Fibroblast of the conjunctiva (primary cell): ENCODE data around the gene FKBP8.

Source experiments
- DNase-seq: peaks from one replicate; pipeline ENCODE4 v3.0.0-alpha.2; 2010; ENCODE audit warnings: low read depth

The FKBP8 gene

DNA sequence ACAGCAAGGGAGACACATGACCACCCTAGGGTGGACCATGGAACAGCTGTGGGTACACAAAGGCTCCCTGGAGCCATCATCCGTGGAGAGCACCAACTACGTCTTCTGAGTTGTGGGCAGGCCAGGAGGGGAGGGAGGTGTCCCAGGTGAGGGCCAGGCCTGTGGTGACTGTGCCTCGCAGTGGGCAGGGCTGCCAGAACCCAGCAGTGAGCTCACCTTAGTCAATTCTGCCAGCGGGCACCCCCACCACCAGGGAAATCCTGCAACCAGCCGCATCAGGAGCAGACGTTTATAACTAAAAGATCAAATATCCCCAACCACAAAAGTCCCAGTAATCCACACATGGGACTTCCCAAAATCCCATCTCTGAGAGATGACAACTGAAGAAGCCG lies 41.1 kb downstream of the FKBP8 start:
- no peak for DNase-seq

- DNase-seq, result no peak
These were observed 41.5 kb downstream of the FKBP8 start for GRCh38 chr19:18501832-18502231.

DNA sequence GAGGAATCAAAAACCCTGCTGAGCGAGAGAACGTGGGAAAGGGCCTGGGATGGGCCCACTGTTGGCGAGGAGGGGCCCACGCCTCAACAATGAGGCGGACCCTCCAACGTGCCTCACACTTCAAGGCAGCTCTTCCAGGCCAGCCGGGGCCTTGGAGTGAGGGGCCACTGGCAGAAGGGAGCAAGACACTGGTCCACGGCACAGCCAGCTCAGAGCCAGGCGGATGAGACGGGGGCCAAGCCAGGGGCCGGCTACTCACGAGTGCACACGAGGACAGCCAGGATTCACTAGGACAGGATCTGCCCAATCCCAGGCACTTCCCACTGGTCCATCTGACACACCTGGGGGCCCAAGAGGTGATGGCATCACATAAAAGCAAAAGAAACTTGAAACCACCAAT lies 42.0 kb downstream of the FKBP8 start:
- DNase-seq, result no peak

DNA sequence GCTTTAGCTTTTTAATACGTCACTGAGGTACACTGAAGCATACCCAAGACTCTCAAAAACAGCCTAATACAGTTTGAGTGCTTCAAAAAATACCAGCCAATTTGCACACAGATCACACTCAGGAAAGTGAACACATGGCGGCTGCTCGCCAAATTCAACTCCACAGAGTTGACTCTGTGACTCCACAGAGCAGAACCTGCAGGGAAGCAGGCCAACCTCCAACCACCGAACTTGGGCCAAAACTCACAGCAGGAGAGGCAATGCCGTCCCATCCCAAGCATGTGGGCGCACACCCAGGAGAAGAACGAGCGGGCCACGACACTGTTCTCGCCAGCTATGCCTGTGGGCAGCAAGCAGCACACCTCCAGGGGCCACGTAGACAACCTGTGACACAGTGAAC lies 42.6 kb downstream of the FKBP8 start:
- no peak for DNase-seq

- DNase-seq, result no peak
These were observed 43.0 kb downstream of the FKBP8 start for GRCh38 chr19:18500376-18500775.

- DNase-seq, result no peak
These were observed 44.2 kb downstream of the FKBP8 start for GRCh38 chr19:18499055-18499775.

DNA sequence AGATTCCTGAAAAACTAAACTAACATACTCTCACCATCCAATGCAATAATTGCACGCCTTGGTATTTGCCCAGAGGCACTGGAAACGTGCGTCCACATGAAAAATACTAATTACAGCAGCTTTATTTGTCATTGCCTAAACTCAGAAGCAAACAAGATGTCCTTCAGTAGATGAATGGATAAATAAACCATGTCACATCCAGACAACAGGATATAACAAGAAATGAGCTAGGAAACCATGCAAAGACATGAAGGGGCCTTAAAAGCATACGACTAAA lies 46.5 kb downstream of the FKBP8 start:
- no peak for DNase-seq

GRCh38 chr19:18496167-18496979 lies 47.0 kb downstream of the FKBP8 start:
- DNase-seq, result no peak

DNA sequence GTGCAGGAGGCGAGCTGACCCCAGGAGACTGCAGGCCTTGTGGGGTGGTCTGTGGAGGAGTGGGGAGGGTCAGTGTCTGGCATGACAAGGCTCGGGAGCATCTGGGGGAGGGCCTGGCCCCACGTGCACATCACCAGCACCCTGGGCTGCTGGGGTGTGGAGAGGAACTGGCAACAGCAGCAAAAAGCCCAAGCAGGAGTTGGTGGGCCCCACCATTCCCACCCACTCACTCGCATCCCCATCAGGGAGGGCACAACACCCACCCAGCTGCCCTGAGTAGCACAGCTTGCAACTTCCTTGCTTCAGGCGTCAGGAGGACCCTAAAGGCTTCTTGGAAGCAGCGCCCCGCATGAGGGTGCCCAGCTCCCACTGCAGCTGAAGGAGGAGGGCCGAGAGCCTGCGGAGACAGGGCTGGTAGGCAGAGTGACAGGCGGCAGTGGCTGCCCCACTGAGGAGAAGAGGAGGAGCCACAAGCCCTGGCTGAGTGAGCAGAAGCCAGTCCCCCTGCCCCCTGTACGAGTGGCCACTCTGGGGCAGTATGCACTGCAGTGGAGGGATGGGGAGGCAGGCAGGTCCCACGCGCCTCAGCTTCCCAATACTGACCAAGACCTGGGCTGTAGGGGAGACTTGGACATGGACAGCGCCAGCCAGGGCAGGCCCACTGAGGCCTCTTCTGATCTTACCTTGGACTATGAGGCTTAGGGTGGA lies 48.0 kb downstream of the FKBP8 start:
- DNase-seq, result no peak

GRCh38 chr19:18494267-18494607 lies 49.1 kb downstream of the FKBP8 start:
- no peak for DNase-seq

GRCh38 chr19:18493440-18494266 lies 49.7 kb downstream of the FKBP8 start:
- no peak for DNase-seq

- no peak for DNase-seq
These were observed 51.1 kb downstream of the FKBP8 start for GRCh38 chr19:18491995-18492953.

- DNase-seq, result no peak
These were observed 52.6 kb downstream of the FKBP8 start for GRCh38 chr19:18490728-18491127.

GRCh38 chr19:18489627-18490184 lies 53.7 kb downstream of the FKBP8 start:
- no peak for DNase-seq

DNA sequence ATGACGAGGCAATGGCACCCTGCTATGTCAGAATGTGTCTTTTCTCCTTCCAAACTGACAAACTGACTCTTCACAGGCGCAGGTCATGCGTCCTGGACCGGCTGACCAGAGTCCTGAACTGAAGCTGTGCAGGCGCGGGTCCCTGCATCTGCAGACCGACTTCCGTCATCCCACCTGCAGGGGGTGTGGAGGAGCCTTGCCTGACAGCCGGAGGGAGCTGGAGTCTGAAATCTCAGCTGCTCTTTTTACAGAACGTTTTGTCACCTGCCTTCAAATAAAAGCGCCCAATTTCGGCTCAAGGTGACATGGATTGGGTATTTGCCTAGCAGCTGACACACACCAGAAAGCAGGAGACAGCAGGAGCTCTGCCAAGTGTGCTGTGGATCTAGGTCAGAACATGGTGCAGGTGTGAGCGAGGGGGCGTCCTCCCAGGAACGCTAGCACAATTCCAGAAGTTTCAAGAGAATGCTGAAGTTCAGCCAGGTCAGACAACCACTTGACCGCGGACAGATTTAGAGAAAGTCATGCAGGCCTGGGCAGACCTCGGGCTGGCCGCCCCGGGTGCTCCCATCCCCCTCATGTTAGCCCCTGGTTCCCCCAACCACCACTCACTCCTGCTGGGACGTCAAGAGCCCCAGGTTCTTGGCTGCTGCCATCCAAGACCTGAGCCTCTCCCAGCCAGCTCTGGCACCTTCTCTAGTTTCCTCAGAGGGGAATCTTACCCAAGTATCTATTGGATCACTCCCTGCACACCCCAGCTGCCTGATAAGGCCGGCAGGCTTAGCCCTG lies 54.3 kb downstream of the FKBP8 start:
- DNase-seq, result no peak

- no peak for DNase-seq
These were observed 55.0 kb downstream of the FKBP8 start for GRCh38 chr19:18488403-18488723.

GRCh38 chr19:18487576-18488402 lies 55.6 kb downstream of the FKBP8 start:
- DNase-seq, result no peak

DNA sequence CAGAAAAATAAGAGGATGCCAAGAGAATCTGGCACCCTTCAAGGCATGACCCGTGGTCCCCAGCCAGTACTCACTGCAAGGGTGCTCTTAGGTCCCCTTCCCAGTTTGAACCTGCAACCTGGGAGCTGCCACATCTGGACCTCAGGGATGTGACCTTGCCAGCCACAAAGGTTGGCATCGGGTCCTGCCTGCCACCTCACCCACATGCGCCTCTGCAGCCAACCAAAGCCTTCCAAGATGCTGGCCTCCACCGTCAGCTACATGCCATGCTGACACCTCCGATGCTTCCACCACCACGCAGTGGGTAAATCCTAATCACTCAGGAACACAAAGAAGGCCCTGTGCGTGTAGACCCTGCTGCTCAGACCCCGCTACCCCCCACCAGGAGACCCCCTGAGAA lies 56.6 kb downstream of the FKBP8 start:
- no peak for DNase-seq

GRCh38 chr19:18484992-18485391 lies 58.4 kb downstream of the FKBP8 start:
- no peak for DNase-seq
